ENCODE results near the gene PACSIN2.
"Not testable (repeated sequence)": the region's sequence is repeated elsewhere in the genome, so short reads cannot be mapped to it uniquely, and the experiment has no call there.

GRCh38 chr22:42971473-42971860 lies 43.5 kb downstream of the PACSIN2 start:
- TF ChIP-seq CTCF (IDR thresholded peaks at IDR 0.05; ENCODE audit: insufficient read depth, low read length); REST (IDR thresholded peaks at IDR 0.05; ENCODE audit: insufficient replicate concordance, low read depth); POLR2AphosphoS5 (IDR thresholded peaks at IDR 0.05; ENCODE audit: low read depth); GABPA (IDR thresholded peaks at IDR 0.05; ENCODE audit: low read depth): not testable (repeated sequence)
